B cell (primary cell): ENCODE data around the gene CEACAM1. TPM values are rescaled to one million over a fixed set of nuclear protein-coding genes. Genes with fewer than 3 reads are reported as not detected.

Experiments
- ATAC-seq: fragments of 200-7000 bp; cut with Tn5 transposase; one replicate; pipeline ENCODE4 v1.10.0; 2021; ENCODE audit warnings: low read depth, mild to moderate bottlenecking, moderate number of reproducible peaks, moderate library complexity
- CTCF ChIA-PET: fragments of 350-600 bp; sonication (Branson Sonifier 250); formaldehyde crosslinking; loops from one replicate; lab custom pipeline; 2021; ENCODE audit warnings: antibody characterized with exemption, inconsistent platforms; lab: Charles Lee
- POLR2A ChIA-PET: fragments of 350-600 bp; sonication (Branson Sonifier 250); formaldehyde crosslinking; loops from one replicate; lab custom pipeline; 2021; ENCODE audit warnings: antibody characterized with exemption; lab: Charles Lee
- DNase-seq: peaks from one replicate; pipeline ENCODE4 v3.0.0; 2013
- H2AFZ ChIP-seq: 2 replicates; pipeline ENCODE4 v1.6.1; 2012; ENCODE audit warnings: mild to moderate bottlenecking, low read depth, low read length; ENCODE audit not compliant: insufficient read depth, poor library complexity, severe bottlenecking
- H3K27ac ChIP-seq, 2 donors: 1 replicate in 1 of 2; 2 replicates in 1 of 2; pipeline ENCODE4 v1.5.1; 2012 to 2013; ENCODE audit warnings: low read length in 2 of 2, mild to moderate bottlenecking in 2 of 2, moderate library complexity in 1 of 2
- H3K27me3 ChIP-seq, 4 experiments: fragments of 200-600 bp in 1 of 4; sonication (generic) in 1 of 4; replicated peaks in 1 of 4; 1 replicate in 2 of 4; 2 replicates in 2 of 4; pipeline versions ENCODE4 v1.6.1 to v1.7.0; 2013 to 2016; ENCODE audit warnings: low read length in 3 of 4, mild to moderate bottlenecking in 2 of 4, mixed read lengths in 1 of 4, moderate library complexity in 1 of 4; ENCODE audit not compliant: insufficient read depth in 4 of 4, control insufficient read depth in 3 of 4; ENCODE audit errors: control extremely low read depth in 1 of 4
- H3K36me3 ChIP-seq, 2 experiments: replicated peaks in 1 of 2; 1 replicate in 1 of 2; 2 replicates in 1 of 2; pipeline versions ENCODE4 v1.6.1 to v1.7.1; 2013; ENCODE audit warnings: low read length in 1 of 2; ENCODE audit not compliant: insufficient read depth in 2 of 2, control insufficient read depth in 1 of 2; ENCODE audit errors: control extremely low read depth in 1 of 2, extremely low read depth in 1 of 2
- H3K4me1 ChIP-seq, 2 donors: fragments of 200-600 bp in 1 of 2; sonication (generic) in 1 of 2; 1 replicate in 1 of 2; 2 replicates in 1 of 2; pipeline versions ENCODE4 v1.5.1 to v1.6.1; 2013 to 2017; ENCODE audit warnings: low read length in 2 of 2; ENCODE audit not compliant: control insufficient read depth in 2 of 2, insufficient read depth in 2 of 2
- H3K4me2 ChIP-seq: replicated peaks from 2 replicates; pipeline ENCODE3; 2012; ENCODE audit warnings: mild to moderate bottlenecking, low read depth, low read length; ENCODE audit not compliant: poor library complexity, severe bottlenecking
- H3K4me3 ChIP-seq, 5 experiments: fragments of 200-600 bp in 1 of 5; sonication (generic) in 1 of 5; 1 replicate in 3 of 5; 2 replicates in 2 of 5; pipeline versions ENCODE4 v1.5.1 to v1.7.0; 2011 to 2016; ENCODE audit warnings: low read length in 4 of 5, mild to moderate bottlenecking in 4 of 5, low read depth in 2 of 5, control low read depth in 1 of 5, moderate library complexity in 1 of 5; ENCODE audit not compliant: insufficient read depth in 1 of 5; ENCODE audit errors: control extremely low read depth in 1 of 5, extremely low read depth in 1 of 5
- H3K79me2 ChIP-seq: fragments of 200-600 bp; sonication (generic); one replicate; pipeline ENCODE4 v1.6.0; 2016; ENCODE audit warnings: low read length; ENCODE audit not compliant: control insufficient read depth, insufficient read depth
- H3K9ac ChIP-seq: fragments of 200-600 bp; sonication (generic); 2 replicates; pipeline ENCODE4 v1.6.1; 2017; ENCODE audit warnings: mild to moderate bottlenecking, low read length, moderate library complexity
- H3K9me3 ChIP-seq, 3 donors: one replicate each; pipeline versions ENCODE4 v1.6.1 to v1.7.1; 2013; ENCODE audit warnings: low read length in 2 of 3; ENCODE audit not compliant: control insufficient read depth in 2 of 3, insufficient read depth in 1 of 3; ENCODE audit errors: control extremely low read depth in 1 of 3
- H4K20me1 ChIP-seq: 2 replicates; pipeline ENCODE4 v1.6.0; 2012; ENCODE audit warnings: mild to moderate bottlenecking, low read length; ENCODE audit not compliant: insufficient read depth, control insufficient read depth, poor library complexity, severe bottlenecking
- H3K27ac Mint-ChIP-seq: one replicate; pipeline ENCODE4 v1.8.0; 2021; ENCODE audit warnings: mixed read lengths
- H3K27me3 Mint-ChIP-seq: one replicate; pipeline ENCODE4 v1.8.0; 2021; ENCODE audit warnings: mixed read lengths
- H3K4me1 Mint-ChIP-seq: one replicate; pipeline ENCODE4 v1.8.0; 2021; ENCODE audit warnings: mixed read lengths
- H3K4me3 Mint-ChIP-seq: one replicate; pipeline ENCODE4 v1.8.0; 2021; ENCODE audit warnings: mixed read lengths
- H3K9me3 Mint-ChIP-seq: one replicate; pipeline ENCODE4 v1.8.0; 2022; ENCODE audit warnings: mixed read lengths; ENCODE audit not compliant: insufficient read depth
- EZH2 ChIP-seq: IDR thresholded peaks from 2 replicates; pipeline ENCODE4 v1.6.1; 2012; ENCODE audit warnings: borderline replicate concordance, low read depth, mild to moderate bottlenecking, moderate library complexity, low read length; ENCODE audit not compliant: insufficient read depth, poor library complexity, severe bottlenecking
- WGBS: methylation state at CpG from one replicate; pipeline ENCODE4 v1.1.5; 2013; ENCODE audit warnings: missing lambda C conversion rate; ENCODE audit not compliant: insufficient coverage; 5-methylcytosine and 5-hydroxymethylcytosine counted together
- intact Hi-C: fragments of 100-400 bp; cut with micrococcal nuclease; formaldehyde crosslinking; loops from one replicate; pipeline ENCODE4 v1.10.0; 2022
- polyA plus RNA-seq: library from polyadenylated mRNA; depleted of rRNA; stranded (reverse); fragments of >200 nt; gene quantifications from 2 replicates; pipeline ENCODE4 v1.2.3, GENCODE V29; 2012
- total RNA-seq, 2 donors: library from RNA; stranded (reverse); fragments of 120-200 nt in 1 of 2; gene quantifications; 1 replicate in 1 of 2; 2 replicates in 1 of 2; pipeline versions ENCODE4 v1.2.3 to v1.2.4, GENCODE V29; 2013 to 2022
- TF ChIP-seq, protein P1 (sequence below): fragments of 200-600 bp; IDR thresholded peaks from one replicate; pipeline ENCODE4 v1.8.0; 2022; ENCODE audit warnings: antibody characterized with exemption, mild to moderate bottlenecking

The CEACAM1 gene
- total and polyA plus RNA-seq, 2 donors (not counting 1 experiment from before 2014, with no cell fraction given): 8.8 to 14.6 TPM

DNA sequence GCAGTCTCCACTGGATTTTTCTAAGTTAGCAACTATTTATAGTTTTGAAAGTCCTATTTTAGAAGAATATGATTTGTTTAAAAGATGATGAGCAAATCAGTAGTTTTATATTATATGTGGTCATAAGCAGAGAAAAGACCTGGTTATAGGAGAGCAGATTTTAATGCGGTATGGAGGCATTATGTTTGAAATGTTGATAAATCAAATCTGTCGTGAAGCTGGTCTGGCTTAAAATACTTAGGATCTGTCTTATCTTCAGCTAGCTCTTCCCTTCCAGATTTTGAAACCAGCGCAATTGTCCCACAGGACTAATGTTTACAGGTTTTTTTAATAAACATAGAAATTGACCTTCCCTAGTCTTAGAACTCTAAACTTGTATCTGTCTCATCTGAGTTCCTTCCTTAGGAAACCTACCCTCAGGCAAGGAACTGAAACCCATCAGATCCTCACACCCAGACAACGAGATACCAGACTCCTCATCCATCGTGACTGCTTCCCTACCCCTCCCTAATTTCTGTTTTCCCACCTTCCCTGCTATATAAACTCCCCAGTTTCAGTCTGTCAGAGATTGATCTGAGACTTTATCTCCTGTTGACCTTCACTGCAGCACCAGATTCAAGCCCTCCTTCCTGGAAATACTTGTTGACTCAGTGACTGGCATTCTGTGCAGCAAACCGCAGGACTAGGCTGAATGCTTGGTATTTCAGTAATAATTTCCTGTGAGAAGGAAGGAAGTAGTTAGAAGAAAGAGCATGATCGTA lies 47.8 kb downstream of the CEACAM1 start:
- Histone ChIP-seq H3K79me2 (no peaks in the 10 kb centered on the region), H2AFZ (peak overlapping the region; percentile 50), H3K36me3 (no peaks in the 10 kb centered on the region), H3K27ac (no peak overlapping the region), H3K4me2 (peak overlapping the region; percentile 53), H3K27me3 (no peaks in the 10 kb centered on the region), H3K9ac (no peak overlapping the region), H3K9me3 (no peaks in the 10 kb centered on the region), H3K4me1 (peaks cover 10 to 11% of the 10 kb centered on the region in 2 donors), H3K4me3 (no peak overlapping the region), H4K20me1 (no peaks in the 10 kb centered on the region)
- no peak for DNase-seq
- ChIA-PET POLR2A (no interaction called here), CTCF (no interaction called here)
- TF ChIP-seq, protein P1, sequence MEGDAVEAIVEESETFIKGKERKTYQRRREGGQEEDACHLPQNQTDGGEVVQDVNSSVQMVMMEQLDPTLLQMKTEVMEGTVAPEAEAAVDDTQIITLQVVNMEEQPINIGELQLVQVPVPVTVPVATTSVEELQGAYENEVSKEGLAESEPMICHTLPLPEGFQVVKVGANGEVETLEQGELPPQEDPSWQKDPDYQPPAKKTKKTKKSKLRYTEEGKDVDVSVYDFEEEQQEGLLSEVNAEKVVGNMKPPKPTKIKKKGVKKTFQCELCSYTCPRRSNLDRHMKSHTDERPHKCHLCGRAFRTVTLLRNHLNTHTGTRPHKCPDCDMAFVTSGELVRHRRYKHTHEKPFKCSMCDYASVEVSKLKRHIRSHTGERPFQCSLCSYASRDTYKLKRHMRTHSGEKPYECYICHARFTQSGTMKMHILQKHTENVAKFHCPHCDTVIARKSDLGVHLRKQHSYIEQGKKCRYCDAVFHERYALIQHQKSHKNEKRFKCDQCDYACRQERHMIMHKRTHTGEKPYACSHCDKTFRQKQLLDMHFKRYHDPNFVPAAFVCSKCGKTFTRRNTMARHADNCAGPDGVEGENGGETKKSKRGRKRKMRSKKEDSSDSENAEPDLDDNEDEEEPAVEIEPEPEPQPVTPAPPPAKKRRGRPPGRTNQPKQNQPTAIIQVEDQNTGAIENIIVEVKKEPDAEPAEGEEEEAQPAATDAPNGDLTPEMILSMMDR: no peak
- TF ChIP-seq EZH2: no peak
- peak overlapping the region; percentile 4 for H3K4me3 Mint-ChIP-seq
- no peaks in the 10 kb centered on the region for H3K27me3 Mint-ChIP-seq
- WGBS: 20% methylated on average over 2 of the region's 7 CpGs
- H3K9me3 Mint-ChIP-seq: no peaks in the 10 kb centered on the region
- ATAC-seq: no peak
- no peak overlapping the region for H3K27ac Mint-ChIP-seq
- peaks cover 11% of the 10 kb centered on the region for H3K4me1 Mint-ChIP-seq
- intact Hi-C loops: no loop called here

DNA sequence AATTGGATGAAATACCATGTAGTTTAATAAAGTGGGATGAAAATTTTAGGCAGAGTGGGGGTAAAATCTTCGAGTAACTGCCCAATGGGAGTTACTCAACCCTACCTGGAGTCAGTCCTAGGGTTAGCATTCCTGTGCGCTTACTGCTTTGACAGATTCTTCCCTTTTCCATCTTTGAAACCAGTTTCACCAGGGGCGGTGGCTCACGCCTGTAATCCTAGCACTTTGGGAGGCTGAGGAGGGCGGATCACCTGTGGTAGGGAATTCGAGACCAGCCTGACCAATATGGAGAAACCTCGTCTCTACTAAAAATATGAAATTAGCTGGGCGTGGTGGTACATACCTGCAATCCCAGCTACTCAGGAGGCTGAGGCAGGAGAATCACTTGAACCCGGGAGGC lies 48.5 kb downstream of the CEACAM1 start:
- intact Hi-C loops: no loop called here
- H3K27ac Mint-ChIP-seq: no peak overlapping the region
- ATAC-seq: no peak

More for the DNA sequence above, 48.5 kb downstream of the CEACAM1 start:
- H3K4me3 Mint-ChIP-seq: no peak overlapping the region
- Histone ChIP-seq H3K79me2 (no peaks in the 10 kb centered on the region), H3K4me1 (peaks cover 10 to 11% of the 10 kb centered on the region in 2 donors), H3K4me3 (no peak overlapping the region), H3K9ac (no peak overlapping the region), H3K36me3 (no peaks in the 10 kb centered on the region), H3K9me3 (no peaks in the 10 kb centered on the region), H2AFZ (no peak overlapping the region), H3K27me3 (no peaks in the 10 kb centered on the region), H3K4me2 (no peak overlapping the region), H3K27ac (no peak overlapping the region), H4K20me1 (no peaks in the 10 kb centered on the region)
- H3K4me1 Mint-ChIP-seq: peaks cover 11% of the 10 kb centered on the region
- H3K27me3 Mint-ChIP-seq: no peaks in the 10 kb centered on the region
- WGBS: 96% methylated on average over 4 of the region's 9 CpGs
- no peak for DNase-seq
- TF ChIP-seq, protein P1: no peak
- no peak for TF ChIP-seq EZH2
- ChIA-PET CTCF (interaction anchor here (0.7 kb wide), 1 partner anchor 38 kb away, joined by 3 read pairs; no protein-coding TSS in a partner anchor), POLR2A (no interaction called here)
- H3K9me3 Mint-ChIP-seq: no peaks in the 10 kb centered on the region
